Stimulated activated CD4-positive, alpha-beta T cell treated with anti-CD3 and anti-CD28 coated beads, Interleukin-4, amount 100 ng/mL, for 48 hours (primary cell): Measurements from ENCODE around the gene EFNA4.
"Not testable (repeated sequence)": the region's sequence is repeated elsewhere in the genome, so short reads cannot be mapped to it uniquely, and the experiment has no call there.

Experiments used
- DNase-seq, 2 donors: peaks; one replicate each; pipeline ENCODE4 v3.0.0-alpha.2; 2020; ENCODE audit warnings: low read depth in 2 of 2

Gene EFNA4

DNA sequence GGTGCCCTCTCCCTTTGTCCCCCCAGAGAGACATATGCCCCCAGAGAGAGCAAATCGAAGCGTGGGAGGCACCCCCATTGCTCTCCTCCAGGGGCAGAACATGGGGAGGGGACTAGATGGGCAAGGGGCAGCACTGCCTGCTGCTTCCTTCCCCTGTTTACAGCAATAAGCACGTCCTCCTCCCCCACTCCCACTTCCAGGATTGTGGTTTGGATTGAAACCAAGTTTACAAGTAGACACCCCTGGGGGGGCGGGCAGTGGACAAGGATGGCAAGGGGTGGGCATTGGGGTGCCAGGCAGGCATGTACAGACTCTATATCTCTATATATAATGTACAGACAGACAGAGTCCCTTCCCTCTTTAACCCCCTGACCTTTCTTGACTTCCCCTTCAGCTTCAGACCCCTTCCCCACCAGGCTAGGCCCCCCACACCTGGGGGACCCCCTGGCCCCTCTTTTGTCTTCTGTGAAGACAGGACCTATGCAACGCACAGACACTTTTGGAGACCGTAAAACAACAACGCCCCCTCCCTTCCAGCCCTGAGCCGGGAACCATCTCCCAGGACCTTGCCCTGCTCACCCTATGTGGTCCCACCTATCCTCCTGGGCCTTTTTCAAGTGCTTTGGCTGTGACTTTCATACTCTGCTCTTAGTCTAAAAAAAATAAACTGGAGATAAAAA, 23.5 kb downstream of the EFNA4 start:
- no peak for DNase-seq

DNA sequence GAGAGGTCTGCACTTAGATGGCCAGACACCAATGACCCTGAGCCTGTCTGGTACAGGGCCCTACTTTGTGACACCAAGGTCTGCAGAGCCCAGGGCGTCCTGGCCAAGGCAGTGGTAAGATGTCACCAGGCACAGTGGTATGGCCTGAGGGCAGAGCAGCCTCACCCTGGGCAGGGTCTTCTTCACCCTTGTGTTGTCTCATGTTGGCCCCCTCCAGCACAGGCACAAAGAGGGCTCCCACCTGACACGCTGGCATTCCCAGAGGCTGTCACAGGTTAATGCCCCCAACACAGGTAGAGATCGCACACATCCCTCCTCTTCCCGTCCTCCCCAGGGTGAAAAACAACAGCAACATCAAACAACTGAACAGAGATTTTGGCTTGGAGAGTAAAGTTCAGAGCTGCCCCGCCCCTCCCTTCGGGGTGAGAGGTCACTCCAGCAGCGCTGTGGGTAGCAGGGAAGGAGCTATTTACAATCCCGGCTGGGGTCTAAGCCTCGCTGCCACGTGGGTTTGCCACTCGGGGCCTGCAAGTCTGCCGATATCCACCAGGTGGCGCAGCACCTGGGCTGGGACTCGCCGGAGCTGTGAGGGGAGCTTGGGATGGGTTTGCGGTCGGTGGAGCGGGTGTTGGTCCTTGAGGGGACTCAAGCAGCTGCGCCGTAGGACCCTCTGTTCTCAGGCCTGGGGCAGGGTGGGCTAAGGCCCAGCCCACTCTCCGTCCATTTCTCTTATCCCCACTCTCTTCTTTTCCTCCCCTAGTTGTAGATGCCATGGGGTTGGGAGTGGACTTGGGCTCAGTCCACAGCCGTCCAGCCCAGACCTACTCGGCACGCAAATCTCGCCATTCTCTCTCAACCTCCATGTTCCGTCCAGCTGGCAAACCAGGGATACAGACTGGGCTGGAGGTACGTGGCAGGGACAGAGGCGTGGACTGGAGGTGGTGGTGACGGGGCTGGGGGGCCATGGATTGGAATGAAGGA, 27.8 kb downstream of the EFNA4 start:
- peak; percentile 70 to 81 for DNase-seq

DNA sequence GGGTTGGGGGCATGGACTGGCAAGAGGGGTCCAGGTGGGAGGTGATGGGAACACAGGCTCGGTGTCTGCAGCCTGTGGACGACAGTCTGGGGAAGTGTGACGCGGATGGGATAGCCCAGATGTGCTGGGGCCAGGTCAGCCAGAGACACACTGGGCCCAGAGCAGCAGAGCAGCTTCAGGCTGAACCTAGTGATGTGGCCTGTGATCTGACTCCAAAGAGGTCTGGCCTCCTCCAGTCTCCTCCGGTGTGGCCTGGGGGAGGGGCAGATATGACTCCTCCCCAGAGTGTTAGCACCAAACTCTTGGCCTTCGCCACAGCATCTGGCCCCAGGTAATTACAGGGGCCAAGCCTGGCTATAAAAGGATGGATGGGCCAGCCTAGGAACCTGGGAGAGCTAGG, 28.6 kb downstream of the EFNA4 start:
- DNase-seq, result no peak

DNA sequence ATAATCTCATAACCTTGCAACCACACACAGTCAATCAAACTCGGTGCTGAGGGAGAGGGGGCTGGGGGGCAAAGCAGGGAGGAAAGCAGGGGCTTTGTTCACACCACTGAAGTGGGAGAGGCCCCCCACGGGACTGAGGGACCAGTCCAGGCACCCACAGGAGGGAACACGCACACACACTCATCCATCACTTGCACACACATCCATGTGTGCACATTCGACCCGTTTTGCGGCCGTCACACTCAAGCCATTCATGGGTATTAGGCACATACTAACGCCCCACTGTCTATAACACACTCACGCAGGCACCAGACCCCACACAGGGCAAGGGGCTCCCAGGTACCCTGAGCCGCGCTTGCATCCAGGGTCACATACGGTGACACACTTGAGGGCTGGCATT, 29.1 kb downstream of the EFNA4 start:
- DNase-seq, result no peak

DNA sequence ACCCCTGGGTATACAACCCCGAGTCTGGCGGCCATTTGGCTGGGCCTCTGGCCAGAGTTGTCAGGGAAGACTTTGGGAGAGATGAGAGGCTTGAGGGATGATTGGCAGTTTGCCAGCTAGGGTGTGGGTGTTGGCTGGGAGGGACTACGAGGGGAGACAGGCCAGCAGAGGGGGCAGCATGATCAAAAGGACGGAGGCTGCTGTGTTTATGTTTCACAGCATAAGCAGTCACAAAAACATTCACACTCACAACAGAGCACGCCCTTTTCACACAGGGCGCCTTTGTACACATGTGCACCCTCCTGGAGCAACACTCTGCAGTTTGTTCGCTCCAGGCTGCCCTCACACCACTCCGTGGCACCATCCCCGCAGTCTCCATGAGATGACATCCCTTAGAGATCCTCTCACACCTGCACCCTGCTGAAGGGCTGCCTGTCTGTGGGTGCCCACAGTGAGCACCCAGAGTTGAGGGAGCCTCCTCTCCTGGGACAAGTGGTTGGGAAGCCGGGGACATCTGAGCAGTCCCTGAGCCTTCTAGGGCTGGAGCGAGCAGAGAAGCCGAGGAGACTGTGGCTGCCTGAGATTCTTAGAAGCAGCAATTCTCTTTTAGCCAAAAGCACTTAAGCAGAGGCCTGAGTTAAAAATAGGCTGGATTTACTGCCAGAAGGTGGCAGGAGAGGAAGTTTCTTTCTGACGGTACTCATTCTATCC, 30.5 kb downstream of the EFNA4 start:
- DNase-seq, result no peak

DNA sequence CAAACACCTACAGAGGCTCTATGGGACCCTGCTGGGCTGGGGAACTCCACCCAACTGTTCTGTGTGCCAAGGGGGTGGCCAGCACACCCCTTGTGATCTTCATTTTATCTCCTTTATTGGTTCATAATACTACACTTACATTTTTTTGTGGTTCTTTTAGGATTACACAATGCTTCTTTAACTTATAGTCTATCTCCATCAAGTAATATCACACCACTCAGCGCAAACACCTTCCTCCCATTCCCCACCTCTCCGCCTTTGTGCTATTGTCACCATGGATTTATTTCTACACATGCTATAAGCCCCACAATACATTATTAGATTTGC, 31.0 kb downstream of the EFNA4 start:
- DNase-seq, result no peak

DNA sequence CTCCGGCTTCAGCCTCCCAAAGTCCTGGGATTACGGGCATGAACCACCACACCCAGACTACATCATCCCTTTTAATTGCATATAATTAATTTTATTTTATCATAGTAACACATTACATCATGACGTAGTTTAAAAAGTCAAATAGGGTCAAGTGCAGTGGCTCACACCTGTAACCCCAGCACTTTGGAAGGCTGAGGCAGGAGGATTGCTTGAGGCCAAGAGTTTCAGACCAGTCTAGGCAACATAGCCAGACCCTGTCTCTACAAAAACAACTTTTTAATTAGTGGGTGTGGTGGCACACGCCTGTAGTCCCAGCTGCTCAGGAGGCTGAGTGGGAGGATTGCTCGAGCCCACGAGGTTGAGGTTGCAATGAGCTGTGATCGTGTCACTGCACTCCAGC, 35.8 kb downstream of the EFNA4 start:
- DNase-seq, result no peak

DNA sequence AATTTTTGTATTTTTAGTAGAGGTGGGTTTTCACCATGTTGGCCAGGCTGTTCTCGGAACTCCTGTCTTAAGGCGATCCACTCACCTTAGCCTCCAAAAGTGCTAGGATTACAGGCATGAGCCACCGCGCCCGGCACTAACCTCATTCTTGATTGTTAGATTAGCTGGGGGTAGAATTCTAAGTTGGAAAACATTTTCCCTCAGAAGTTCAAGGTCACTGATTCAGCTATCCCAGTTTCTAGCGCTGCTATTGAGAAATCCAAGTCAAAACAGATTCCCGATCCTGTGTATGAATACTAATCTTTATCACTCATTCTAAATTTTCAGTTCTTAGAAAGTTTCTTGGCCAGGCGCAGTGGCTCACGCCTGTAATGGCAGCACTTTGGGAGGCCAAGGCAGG, 39.8 kb downstream of the EFNA4 start:
- DNase-seq, result no peak

DNA sequence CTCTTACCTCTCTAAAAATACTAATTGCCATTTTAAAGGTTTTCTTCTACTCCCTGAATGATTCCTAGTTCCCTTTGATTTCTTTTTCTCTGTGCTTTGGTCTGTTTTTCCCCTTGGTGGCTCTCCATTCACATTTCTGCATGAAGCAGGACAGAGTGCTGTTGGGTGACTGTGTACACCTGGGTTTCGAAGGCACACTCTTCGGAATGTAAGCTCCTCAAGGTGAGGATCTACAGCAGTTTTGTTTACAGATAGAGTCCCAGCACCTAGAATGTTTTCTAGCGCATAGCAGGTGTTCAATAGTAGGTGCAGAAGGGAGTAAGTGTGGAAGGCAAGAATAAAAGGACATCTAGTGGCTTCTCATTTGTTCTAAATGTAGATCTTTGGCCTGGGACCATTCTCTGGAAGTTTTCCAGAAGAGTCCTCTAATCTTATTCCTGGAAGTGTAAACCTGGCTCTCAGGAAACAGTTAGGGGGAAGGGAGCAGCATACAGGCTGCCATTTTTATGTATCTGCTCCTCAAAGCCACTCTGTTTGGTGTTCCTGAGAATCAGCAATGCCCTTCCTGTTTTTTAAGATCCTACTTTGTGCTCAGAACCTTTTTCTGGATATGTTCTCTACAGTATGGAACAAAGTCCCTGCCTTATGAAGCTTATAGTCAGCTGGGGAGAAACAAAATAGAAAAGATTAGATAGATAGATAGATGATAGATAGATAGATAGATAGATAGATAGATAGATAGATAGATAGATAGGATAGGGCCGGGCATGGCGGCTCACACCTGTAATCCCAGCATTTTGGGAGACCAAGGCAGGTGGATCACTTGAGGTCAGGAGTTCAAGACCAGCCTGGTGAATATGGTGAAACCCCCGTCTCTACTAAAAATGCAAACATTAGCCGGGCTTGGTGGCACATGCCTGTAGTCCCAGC, 41.3 kb downstream of the EFNA4 start:
- no peak for DNase-seq

DNA sequence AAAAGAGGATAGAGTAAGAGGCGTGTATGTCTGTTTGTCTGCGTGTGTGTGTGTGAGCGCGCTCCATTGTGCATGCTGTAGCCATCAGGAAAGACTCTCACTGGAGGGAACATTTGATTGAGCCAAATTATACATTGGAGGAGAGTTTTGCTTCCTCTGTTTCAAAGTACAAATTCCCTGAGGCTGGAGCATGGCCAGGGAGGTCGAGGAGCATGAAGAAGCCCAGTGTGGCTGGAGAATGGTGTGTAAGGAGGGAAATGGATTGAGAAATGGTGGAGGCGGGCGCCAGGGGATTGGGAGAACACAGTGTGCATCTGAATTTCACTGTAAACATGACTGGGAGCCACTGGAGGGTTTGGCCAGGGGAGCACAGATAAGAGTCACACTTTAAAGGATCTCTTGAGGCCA, 42.1 kb downstream of the EFNA4 start:
- no peak for DNase-seq

DNA sequence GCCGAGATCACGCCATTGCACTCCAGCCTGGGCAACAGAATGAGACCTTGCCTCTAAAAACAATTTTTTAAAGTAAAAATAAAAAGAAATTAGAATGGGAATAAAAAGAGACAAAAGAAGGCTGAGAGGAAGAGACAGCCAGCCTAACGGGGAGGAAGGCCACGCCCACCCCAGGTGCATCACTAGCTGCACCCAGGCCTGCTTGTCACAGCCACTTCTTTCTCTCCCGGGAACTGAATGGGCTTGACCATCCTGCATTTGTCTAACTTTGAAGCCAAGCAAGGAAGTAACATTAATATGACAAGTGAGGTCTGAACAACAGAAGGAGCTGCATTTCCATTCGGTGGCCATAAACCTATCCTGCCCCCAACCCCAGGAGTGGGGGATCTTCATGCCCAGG, 43.3 kb downstream of the EFNA4 start:
- DNase-seq, result no peak

DNA sequence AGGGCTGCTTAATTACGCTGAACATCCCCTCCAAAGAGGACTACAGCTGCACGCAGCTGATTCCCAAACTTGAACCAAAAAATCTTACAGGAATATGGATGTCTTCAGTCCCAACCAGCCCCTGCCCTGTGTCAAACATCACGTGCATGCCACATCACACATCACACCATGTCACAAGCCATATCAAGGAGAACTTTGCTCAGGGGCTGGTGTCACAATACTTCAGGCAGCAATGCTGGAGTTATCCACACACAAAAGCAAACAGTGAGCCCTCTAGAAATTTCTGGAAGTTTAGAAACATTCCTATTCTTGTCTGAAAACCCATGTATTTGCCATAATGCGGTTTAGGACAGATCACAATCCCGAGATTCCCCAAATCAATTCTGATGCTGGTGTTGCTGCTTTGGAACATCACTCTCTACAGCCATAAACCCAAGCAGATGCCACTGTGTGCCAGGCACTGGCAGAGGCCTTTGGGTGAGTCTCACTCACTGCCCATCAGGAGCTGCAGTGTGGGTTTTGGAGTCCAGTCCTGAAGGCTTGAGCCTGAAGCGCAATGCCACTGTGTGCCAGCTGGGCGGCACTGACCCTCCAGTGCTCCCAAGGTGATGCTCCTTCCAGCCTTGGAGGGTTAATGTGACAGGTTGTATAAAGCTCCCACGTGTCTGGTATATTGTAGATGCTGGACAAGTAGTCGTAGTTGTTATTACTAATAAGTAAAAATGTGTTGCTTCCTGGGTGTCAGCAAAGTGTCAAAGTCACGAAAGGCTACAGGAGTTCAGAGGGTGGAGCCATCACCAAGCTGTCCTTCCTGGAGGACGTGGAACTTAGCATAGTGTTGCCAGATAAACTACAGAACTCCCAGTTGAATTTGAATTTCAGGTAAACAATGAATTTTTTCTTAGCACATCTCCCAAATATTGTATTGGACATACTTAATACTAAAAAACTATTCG, 44.0 kb downstream of the EFNA4 start:
- DNase-seq, result no peak

DNA sequence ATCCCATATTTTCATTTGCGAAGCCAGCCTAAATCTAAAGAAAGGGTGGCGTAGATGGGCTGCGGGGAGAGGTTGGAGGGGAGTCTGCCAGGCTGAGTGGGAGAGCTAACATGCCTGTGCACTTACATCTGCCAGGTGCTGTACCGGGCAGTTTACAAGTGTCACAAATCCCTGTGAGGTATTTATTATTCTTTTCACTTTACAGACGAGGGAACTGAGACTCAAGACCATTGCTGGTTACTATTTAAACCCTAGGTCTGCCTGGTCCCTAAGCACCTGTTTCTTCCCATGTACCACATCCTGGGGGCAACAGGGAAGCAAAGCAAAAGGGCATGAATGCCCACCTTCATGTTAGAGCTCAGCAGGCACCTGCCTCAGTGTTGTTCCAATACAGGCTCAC, 44.8 kb downstream of the EFNA4 start:
- no peak for DNase-seq

DNA sequence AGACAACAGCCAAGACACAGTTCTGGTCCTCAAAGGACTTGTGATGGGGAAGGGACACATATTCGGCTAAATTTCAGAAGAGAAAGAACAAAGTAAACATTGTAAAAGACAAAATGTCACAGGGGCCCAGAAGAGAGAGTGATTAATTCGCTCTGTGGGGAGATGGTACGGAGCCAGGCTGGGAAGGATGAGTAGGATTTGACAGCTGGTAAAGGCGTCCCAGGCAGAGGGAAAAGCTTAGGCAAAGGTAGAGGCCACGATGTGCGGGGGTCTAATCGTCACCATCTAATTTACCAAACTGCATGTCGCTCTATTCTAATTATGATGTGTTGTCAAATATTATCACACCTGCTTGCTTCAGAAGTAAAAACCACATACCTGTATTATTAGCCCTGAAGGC, 46.8 kb downstream of the EFNA4 start:
- no peak for DNase-seq

DNA sequence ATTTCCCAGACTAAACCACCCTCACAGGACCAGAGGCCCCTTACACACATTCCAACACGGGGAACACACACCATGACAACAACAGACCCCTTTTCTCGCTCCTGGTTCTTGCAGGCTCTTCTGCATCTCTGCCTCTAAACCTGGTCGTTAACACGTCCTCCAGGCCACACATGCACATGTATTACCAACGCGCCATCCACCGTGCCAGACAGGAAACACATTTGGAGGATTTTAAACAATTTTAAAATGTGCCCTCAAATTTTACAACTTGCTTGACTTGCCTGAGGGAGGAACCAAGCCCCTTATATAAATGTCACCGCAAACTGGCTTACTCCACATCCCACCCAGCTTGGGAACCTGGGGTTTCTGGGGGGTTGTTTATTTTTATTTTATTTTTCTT, 47.3 kb downstream of the EFNA4 start:
- no peak for DNase-seq

DNA sequence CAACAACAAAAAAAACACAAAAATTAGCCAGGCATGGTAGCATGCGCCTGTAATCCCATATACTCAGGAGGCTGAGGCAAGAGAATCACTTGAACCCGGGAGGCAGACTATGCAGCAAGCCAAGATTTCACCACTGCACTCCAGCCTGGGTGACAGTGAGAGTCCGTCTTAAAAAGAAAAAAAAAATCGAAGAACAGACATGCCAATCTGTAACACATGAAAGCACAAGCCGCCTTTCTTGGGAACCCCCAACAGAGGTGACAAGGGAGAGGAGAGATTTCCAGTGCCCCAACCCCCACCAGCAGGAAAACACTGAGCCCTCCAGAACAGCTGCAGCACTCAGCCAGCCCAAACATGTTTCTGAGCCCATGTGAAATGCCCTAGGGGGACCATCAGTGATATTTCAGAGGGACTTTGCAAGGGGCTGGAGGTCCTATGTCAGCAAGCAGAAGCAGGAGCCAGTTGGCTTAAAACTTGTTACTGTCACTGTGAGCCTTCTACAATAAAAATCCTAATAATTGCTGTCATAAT, 50.0 kb downstream of the EFNA4 start:
- no peak for DNase-seq

DNA sequence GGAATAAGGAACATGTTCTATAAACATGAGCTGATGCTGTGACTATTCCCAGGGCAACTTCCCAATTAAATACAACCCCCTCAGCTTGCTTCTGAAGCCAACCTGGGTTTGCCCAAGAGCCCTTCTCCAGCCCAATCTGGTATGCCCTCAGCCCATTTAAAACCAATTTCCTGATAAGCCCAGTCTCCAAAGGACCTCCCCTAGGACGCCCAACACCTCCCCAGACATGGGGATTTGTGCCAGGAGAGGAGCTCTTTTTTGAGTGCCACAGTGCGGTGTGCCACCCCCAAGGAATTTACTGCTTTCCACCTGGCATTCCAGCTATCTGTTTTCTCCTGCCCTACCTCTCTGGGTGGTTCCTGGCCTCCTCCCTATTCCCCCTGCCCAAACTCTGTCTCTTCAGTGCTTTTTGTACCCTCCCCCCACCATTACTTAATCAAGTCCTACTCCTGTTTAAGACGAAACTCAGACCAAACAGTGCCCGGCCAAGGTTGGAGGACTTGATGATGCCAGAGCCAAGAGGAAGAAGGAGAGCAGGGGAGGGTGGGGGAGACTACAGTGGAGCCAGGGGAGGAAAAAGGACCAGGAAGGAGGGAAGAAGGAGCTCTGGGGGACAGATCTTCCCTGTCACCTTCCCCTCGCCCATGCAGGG, 52.7 kb downstream of the EFNA4 start:
- no peak for DNase-seq

DNA sequence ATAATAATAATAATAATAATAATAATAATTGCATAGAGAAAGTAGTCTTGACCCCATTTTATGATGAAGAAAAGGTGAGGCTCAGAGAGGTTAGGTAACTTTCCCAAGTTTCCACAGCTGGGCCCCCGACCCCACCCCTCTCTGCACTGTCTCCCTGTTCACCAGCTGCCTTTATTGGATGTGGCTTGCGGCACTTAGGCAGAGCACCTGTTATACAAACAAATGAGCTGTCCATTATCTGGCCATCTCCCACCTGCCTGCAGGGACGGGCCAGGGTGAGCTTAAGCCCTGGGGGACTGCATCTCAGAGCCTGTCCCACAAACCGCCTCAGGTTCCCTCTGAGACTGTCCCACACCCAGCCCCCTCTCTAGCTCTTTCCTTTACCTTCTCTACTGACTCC, 54.1 kb downstream of the EFNA4 start:
- no peak for DNase-seq

DNA sequence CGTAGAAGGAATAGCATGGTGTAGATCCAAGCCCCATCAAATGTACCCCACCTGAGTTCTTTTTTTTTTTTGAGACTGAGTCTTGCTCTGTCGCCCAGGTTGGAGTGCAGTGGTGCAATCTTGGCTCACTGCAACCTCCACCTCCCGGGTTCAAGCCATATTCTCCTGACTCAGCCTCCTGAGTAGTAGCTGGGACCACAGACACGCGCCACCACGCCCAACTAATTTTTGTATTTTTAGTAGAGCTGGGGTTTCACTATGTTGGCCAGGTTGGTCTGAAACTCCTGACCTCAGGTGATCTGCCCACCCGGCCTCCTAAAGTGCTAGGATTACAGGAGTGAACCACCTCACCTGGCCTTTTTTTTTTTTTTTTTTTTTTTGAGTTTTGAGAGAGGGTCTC, 54.5 kb downstream of the EFNA4 start:
- not testable (repeated sequence) for DNase-seq
